Breast epithelium (tissue), 4 donors: ENCODE data around the gene IRS1. TPM values are rescaled to one million over a fixed set of nuclear protein-coding genes. Genes with fewer than 3 reads are reported as not detected.

Source experiments
- DNase-seq, 2 donors: peaks; one replicate each; pipeline ENCODE4 v3.0.0-alpha.2; 2019; ENCODE audit warnings: low spot score in 2 of 2
- H3K27ac ChIP-seq, 2 donors: fragments of 200-600 bp; sonication (generic) in 1 of 2; one replicate each; pipeline ENCODE4 v1.5.1; 2016 to 2019; ENCODE audit warnings: mild to moderate bottlenecking in 1 of 2
- H3K27me3 ChIP-seq, 2 donors: fragments of 200-600 bp; sonication (generic) in 1 of 2; one replicate each; pipeline versions ENCODE4 v1.5.1 to v1.6.0; 2017 to 2019; ENCODE audit warnings: control low read depth in 1 of 2, mild to moderate bottlenecking in 1 of 2
- H3K36me3 ChIP-seq: fragments of 200-600 bp; one replicate; pipeline ENCODE4 v1.5.1; 2019
- H3K4me1 ChIP-seq, 2 donors: fragments of 200-600 bp; sonication (generic); one replicate each; pipeline ENCODE4 v1.5.1; 2016 to 2019; ENCODE audit warnings: control low read depth in 1 of 2
- H3K4me3 ChIP-seq, 3 donors: fragments of 200-600 bp; sonication (generic); 1 replicate in 2 of 3; 2 replicates in 1 of 3; pipeline ENCODE4 v1.5.1; 2016 to 2019; ENCODE audit warnings: mild to moderate bottlenecking in 3 of 3, moderate library complexity in 2 of 3
- H3K9me3 ChIP-seq, 2 donors: fragments of 200-600 bp; sonication (generic) in 1 of 2; one replicate each; pipeline ENCODE4 v1.5.1; 2016 to 2019; ENCODE audit warnings: control low read depth in 1 of 2
- POLR2A ChIP-seq: fragments of 450-650 bp; IDR thresholded peaks from one replicate; pipeline ENCODE4 v1.6.1; 2016; ENCODE audit warnings: antibody characterized with exemption, mild to moderate bottlenecking, moderate library complexity
- POLR2AphosphoS5 ChIP-seq, 3 donors: sonication (generic); formaldehyde crosslinking; IDR thresholded peaks; one replicate each; pipeline ENCODE4 v1.6.1; 2017; ENCODE audit warnings: antibody characterized with exemption in 3 of 3
- intact Hi-C: fragments of 100-400 bp; cut with DNase I; formaldehyde crosslinking; loops from one replicate; pipeline ENCODE4 v1.15.1; 2023; ENCODE audit warnings: low total_unique reads
- total RNA-seq, 3 donors: library from RNA; depleted of rRNA; stranded (reverse); fragments of >200 nt; gene quantifications; one replicate each; pipeline ENCODE4 v1.1.0, GENCODE V29; 2016
- TF ChIP-seq, protein P1 (sequence below), 3 donors: fragments of 450-650 bp; IDR thresholded peaks; one replicate each; pipeline ENCODE4 v1.5.1; 2016 to 2017; ENCODE audit warnings: antibody characterized with exemption in 3 of 3, mild to moderate bottlenecking in 3 of 3, moderate library complexity in 3 of 3

IRS1 gene
- total RNA-seq, 3 donors from 2014 or later = 18.4 to 48.3 (median 22.3) TPM

DNA sequence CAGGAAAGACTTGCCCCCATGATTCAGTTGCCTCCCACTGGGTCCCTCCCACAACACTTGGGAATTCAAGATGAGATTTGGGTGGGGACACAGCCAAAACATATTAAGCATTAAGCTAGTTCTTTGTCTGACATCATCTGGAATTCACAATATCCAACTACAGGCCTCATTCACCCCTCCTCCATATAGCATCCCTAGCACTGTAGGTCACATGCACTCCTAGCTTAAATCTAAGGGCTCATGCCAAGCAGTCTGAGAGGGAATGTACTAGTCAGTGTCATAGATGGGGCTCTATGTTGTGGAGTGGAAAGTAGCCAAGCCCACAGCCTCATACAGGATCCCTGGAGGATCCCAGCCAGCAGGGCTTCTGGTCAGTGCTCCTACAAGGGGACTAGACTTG is 92.1 kb downstream of the IRS1 start:
- Histone ChIP-seq H3K27ac (no peak overlapping the region), H3K27me3 (no peaks in the 10 kb centered on the region), H3K4me1 (no peaks in the 10 kb centered on the region), H3K36me3 (no peaks in the 10 kb centered on the region), H3K9me3 (no peaks in the 10 kb centered on the region), H3K4me3 (no peak overlapping the region)
- TF ChIP-seq POLR2A (no peak), POLR2AphosphoS5 (IDR thresholded peaks at IDR 0.05) (no peak)
- TF ChIP-seq, protein P1, sequence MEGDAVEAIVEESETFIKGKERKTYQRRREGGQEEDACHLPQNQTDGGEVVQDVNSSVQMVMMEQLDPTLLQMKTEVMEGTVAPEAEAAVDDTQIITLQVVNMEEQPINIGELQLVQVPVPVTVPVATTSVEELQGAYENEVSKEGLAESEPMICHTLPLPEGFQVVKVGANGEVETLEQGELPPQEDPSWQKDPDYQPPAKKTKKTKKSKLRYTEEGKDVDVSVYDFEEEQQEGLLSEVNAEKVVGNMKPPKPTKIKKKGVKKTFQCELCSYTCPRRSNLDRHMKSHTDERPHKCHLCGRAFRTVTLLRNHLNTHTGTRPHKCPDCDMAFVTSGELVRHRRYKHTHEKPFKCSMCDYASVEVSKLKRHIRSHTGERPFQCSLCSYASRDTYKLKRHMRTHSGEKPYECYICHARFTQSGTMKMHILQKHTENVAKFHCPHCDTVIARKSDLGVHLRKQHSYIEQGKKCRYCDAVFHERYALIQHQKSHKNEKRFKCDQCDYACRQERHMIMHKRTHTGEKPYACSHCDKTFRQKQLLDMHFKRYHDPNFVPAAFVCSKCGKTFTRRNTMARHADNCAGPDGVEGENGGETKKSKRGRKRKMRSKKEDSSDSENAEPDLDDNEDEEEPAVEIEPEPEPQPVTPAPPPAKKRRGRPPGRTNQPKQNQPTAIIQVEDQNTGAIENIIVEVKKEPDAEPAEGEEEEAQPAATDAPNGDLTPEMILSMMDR (IDR thresholded peaks at IDR 0.05) = no peak
- intact Hi-C loops = no loop called here
- DNase-seq = no peak

DNA sequence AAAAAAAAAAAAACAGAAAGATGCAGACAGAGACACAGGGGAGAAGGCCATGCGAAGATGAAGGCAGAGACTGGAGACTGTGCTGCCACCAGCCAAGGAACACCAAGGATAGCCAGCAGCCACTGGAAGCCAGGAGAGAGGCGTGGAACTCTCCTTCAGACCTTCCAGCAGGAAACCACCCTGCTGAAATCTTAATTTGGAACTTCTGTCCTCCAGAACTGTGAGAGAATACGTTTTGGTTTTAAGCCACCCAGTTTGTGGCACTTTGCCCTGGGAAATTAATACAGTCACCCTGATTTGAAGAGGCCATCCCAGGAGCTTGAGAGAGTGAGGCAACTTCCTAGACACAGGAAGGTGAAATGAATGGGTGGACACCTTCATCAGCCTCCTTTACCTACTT is 93.7 kb downstream of the IRS1 start:
- no peak for DNase-seq
- no peaks in the 10 kb centered on the region for H3K9me3 ChIP-seq
- TF ChIP-seq, protein P1 (IDR thresholded peaks at IDR 0.05) = no peak
- TF ChIP-seq POLR2AphosphoS5 (IDR thresholded peaks at IDR 0.05) = no peak
- TF ChIP-seq POLR2A = no peak
- H3K4me3 ChIP-seq = no peak overlapping the region
- intact Hi-C loops = no loop called here
- H3K27ac ChIP-seq = no peak overlapping the region
- H3K36me3 ChIP-seq = no peaks in the 10 kb centered on the region
- H3K27me3 ChIP-seq = no peaks in the 10 kb centered on the region
- H3K4me1 ChIP-seq = no peaks in the 10 kb centered on the region

DNA sequence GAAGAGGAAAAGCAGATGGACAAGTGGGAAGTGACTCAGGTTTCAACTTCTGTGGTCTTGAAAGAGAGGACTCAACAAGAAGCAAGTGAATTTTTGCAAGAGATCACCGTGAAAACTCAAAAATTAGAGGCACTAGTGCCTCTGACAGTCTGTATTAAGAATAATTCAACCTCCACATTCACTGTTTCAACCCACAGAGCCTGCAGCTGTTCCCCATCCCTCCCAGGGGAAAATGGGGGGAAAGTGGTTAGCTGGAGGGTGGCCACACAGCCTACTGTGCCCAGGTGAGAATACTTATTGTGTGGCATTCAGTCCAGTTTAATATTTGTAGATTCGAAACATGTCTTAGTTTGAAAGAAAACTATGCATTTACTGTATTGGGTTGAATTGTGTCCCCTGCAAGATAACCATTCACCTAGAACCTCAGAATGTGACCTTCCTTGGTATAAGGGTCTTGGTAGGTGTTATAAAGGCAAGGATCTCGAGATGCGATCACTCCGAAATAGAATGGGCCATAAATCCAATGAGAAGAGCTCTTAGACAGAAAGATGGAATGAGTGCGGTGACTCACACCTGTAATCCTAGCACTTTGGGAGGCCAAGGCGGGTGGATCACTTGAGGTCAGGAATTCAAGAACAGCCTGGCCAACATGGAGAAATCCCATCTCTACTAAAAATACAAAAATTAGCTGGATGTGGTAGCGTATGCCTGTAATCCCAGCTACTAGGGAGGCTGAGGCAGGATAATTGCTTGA is 94.3 kb downstream of the IRS1 start:
- no peak for DNase-seq
- intact Hi-C loops = no loop called here
- Histone ChIP-seq H3K9me3 (no peaks in the 10 kb centered on the region), H3K27me3 (no peaks in the 10 kb centered on the region), H3K4me3 (no peak overlapping the region), H3K27ac (no peak overlapping the region), H3K36me3 (no peaks in the 10 kb centered on the region), H3K4me1 (no peaks in the 10 kb centered on the region)
- no peak for TF ChIP-seq POLR2AphosphoS5 (IDR thresholded peaks at IDR 0.05)
- TF ChIP-seq POLR2A = no peak
- TF ChIP-seq, protein P1 (IDR thresholded peaks at IDR 0.05) = no peak

DNA sequence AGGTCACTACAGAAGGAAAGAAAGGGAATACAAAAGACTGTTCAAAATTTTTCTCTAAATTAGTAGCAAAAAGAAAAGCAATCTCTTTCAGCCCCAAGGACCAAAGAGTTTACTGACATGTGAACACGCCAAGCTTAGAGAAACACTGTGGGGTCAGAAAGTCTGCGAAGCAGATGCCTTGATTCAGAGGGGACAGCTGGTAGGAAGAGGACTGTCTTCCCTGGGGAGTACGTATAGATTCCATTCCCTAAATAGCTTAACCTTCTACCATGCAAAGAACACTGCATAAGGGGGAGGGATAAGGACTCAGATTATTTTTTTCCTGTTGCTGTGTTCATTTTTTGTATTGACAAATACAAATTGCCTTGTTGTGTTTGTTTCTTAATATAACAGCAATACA is 96.1 kb downstream of the IRS1 start:
- H3K27me3 ChIP-seq = no peaks in the 10 kb centered on the region
- no peak overlapping the region for H3K27ac ChIP-seq
- TF ChIP-seq, protein P1 (IDR thresholded peaks at IDR 0.05) = no peak
- TF ChIP-seq POLR2AphosphoS5 (IDR thresholded peaks at IDR 0.05) (no peak), POLR2A (no peak)
- H3K4me1 ChIP-seq = no peaks in the 10 kb centered on the region
- intact Hi-C loops = no loop called here
- DNase-seq = no peak
- no peak overlapping the region for H3K4me3 ChIP-seq
- H3K36me3 ChIP-seq = no peaks in the 10 kb centered on the region
- H3K9me3 ChIP-seq = no peaks in the 10 kb centered on the region

DNA sequence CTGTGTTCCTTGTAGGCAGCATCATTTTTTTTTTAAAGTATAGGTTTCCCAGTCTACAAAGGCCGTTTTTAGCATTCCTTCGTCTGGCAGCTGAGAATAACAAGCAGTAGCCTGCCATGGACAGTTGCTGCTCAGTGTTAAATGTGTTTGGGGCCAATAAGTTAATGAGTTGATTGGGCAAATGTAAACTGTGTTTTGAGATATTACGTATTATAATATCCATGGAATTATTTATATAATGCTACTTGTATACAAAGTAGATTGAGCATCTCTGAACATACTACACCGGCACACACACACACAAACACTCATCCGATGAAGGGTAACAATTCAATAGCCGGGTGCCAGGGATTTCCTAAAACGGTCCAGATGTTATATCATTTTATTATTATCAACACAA is 97.2 kb downstream of the IRS1 start:
- intact Hi-C loops = no loop called here
- no peaks in the 10 kb centered on the region for H3K36me3 ChIP-seq
- no peaks in the 10 kb centered on the region for H3K27me3 ChIP-seq
- no peak overlapping the region for H3K27ac ChIP-seq
- DNase-seq = no peak
- no peaks in the 10 kb centered on the region for H3K9me3 ChIP-seq
- no peak for TF ChIP-seq POLR2A
- TF ChIP-seq, protein P1 (IDR thresholded peaks at IDR 0.05) = no peak
- TF ChIP-seq POLR2AphosphoS5 (IDR thresholded peaks at IDR 0.05) = no peak
- no peaks in the 10 kb centered on the region for H3K4me1 ChIP-seq
- H3K4me3 ChIP-seq = no peak overlapping the region
